Measurements from ENCODE around the gene KCTD15.

KCTD15 gene

DNA sequence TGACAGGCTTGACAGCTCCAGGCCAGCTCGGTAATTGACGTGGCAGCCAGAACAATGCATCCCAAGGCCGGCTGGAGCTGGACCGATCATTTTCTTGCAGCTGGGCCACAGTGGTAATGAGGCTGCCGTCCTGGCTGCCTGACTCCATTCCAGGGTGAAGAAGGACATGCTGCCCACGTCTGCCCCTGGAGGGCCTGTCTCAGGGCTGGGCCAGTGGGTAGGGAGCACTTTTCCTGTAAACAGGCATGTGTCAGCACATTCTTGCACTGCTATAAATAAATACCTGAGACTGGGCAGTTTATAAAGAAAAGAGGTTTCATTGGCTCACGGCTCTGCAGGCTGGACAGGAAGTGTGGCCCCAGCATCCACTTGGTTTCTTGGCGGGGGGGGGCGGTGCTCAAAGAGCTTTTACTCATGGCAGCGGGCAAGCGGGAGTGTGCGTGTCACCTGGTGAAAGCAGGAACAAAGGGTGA, 38.1 kb upstream of the KCTD15 start:
- TF ChIP-seq, protein P1, sequence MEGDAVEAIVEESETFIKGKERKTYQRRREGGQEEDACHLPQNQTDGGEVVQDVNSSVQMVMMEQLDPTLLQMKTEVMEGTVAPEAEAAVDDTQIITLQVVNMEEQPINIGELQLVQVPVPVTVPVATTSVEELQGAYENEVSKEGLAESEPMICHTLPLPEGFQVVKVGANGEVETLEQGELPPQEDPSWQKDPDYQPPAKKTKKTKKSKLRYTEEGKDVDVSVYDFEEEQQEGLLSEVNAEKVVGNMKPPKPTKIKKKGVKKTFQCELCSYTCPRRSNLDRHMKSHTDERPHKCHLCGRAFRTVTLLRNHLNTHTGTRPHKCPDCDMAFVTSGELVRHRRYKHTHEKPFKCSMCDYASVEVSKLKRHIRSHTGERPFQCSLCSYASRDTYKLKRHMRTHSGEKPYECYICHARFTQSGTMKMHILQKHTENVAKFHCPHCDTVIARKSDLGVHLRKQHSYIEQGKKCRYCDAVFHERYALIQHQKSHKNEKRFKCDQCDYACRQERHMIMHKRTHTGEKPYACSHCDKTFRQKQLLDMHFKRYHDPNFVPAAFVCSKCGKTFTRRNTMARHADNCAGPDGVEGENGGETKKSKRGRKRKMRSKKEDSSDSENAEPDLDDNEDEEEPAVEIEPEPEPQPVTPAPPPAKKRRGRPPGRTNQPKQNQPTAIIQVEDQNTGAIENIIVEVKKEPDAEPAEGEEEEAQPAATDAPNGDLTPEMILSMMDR (conservative IDR thresholded peaks at IDR 0.05; ENCODE audit: low read length), result no peak
- no peak for DNase-seq (ENCODE audit: low read depth)
- H3K4me3 ChIP-seq (ENCODE audit: low read length), result no peak overlapping the region

DNA sequence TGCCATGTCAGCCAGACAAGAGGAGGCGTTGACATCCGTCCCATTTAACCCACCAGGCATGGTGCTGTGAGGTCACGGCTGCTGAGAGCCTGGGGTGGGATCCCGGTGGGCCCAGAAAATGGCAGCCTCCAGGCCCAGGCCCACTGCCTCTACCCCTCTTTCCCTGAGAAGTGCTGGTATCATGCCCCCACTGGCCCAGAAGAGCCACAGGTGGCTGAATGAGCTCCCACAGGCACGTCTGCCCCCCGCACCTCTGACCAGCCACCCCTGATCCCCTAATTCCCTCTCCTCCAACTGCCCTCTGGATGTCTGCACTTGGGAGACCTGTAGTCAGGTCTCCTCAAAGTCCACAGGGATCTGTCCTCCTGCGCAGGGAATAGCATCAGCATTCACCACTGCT, 37.3 kb upstream of the KCTD15 start:
- H3K4me3 ChIP-seq (ENCODE audit: low read length), result no peak overlapping the region
- TF ChIP-seq, protein P1 (conservative IDR thresholded peaks at IDR 0.05; ENCODE audit: low read length), result no peak
- DNase-seq (ENCODE audit: low read depth), result no peak

DNA sequence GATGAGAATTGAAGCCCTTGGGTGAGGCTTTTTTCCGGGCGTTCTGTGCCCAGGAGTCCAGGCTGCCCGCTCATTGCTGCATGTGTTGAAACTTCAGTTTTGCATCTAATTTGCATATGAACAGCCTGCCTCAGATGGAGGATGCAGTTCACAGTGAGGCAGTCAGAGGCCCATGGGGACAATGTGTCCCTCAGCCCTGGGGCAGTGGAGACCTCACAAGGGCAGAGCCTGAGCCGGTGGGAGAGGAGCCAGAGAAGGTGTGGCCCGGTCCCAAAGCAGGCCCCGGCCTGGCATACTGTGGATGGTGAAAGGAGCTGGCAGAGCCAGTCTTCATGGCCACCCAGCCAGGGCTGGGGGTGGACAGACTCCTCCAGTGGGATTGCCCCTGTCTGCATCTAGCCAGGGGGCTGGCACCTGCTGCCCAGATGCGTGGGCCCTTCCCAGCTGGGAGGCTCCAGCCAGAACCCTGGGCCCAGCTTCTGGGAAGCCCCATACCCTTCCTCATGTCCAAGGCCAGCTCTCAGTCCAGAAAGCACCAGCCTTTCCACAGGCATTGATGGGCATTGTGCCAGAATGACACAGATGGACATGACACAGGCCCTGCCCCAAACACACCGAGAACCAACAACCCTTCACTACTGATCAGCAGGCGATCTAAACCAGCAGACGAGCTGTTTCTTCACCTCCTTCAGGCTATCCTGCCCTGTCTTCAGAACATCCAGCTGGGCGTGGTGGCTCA, 32.9 kb upstream of the KCTD15 start:
- no peak for DNase-seq (ENCODE audit: low read depth)
- TF ChIP-seq, protein P1 (conservative IDR thresholded peaks at IDR 0.05; ENCODE audit: low read length), result no peak
- H3K4me3 ChIP-seq (ENCODE audit: low read length), result no peak overlapping the region

DNA sequence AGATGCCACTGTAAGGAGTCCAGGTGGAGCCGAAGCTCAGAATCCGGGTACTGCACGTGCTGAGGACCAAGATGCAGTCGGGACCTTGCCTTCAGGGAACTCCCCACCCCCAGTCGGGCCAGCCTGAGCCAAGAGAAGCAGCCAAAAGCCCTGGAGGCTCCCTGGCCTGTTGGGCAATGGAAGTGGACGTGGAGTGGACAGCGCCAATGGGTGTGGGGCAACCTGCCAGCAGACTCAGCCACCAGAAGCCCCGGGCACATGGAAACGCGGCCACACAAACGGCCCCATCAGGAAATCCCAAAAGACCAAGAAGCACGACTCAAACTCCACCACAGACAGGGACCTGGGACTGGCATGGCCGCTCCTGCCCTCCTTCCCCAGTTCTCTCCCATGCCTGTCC, 30.0 kb upstream of the KCTD15 start:
- DNase-seq (ENCODE audit: low read depth), result no peak

DNA sequence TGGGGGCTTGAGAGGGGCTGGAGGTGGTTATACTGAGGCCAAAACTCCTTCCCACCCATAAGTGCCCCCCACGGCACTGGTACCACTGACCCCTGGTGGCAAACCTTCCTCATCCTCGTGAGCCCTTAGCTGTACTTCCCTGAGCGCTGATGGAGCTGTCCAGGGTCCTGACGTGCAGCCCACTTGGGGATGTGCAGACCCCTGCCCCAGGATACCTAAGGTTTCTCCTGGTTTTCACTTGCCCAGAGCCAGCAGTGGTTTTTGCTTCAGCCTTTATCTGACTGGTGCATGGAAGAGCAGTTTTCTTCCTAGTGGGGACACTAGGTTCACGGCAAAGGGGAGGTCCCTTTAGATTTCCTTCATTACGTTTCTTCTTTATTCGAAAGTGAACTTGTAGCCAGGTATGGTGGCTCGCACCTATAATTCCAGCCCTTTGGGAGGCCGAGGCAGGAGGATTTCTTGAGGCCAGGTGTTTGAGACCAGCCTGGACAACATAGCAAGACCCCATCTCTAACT, 28.7 kb upstream of the KCTD15 start:
- TF ChIP-seq, protein P1 (conservative IDR thresholded peaks at IDR 0.05; ENCODE audit: low read length), result peak; percentile 31
- DNase-seq (ENCODE audit: low read depth), result no peak
- no peak overlapping the region for H3K4me3 ChIP-seq (ENCODE audit: low read length)

More for the DNA sequence above, 30.0 kb upstream of the KCTD15 start:
- TF ChIP-seq, protein P1 (conservative IDR thresholded peaks at IDR 0.05; ENCODE audit: low read length), result no peak
- H3K4me3 ChIP-seq (ENCODE audit: low read length), result no peak overlapping the region

DNA sequence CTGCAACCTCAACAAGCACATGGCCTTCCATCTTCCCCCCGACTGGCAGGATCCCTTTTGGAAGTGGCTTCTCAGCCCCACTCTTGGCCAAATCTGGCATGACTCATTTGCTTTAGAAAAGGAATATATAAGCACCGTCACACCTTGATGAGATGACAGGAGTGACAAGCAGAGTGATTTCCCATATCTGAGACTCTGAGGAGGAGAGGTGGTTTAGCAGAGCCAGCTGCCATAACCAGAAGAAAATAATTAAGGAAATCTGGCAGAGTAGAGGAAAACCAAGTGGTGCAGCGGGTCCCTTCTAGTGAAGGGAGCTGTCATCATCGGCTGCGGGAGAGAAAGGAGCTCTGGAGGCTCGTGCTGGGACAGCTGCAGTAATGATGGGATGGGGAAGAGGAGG, 27.5 kb upstream of the KCTD15 start:
- no peak for DNase-seq (ENCODE audit: low read depth)
- TF ChIP-seq, protein P1 (conservative IDR thresholded peaks at IDR 0.05; ENCODE audit: low read length), result no peak
- H3K4me3 ChIP-seq (ENCODE audit: low read length), result no peak overlapping the region

DNA sequence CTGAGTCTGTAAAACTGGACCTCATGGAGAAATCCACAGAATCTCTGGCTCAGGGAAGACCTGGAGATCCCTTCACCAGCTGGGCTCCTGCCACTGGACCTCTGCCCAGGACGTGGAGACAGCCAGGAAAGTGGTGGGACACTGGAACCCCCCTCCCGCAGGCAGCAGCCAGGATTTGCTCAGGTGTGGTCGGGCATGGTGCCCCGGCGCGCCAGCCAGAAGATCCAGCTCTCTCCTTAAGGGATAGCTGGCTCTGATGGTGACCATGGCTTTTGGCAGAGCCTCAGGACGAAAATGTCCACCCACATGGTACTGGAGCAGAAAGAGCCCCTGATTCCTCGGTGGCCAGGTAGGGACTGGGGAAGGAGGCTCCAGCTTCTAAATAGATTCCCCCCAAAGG, 26.6 kb upstream of the KCTD15 start:
- no peak overlapping the region for H3K4me3 ChIP-seq (ENCODE audit: low read length)
- TF ChIP-seq, protein P1 (conservative IDR thresholded peaks at IDR 0.05; ENCODE audit: low read length), result no peak
- no peak for DNase-seq (ENCODE audit: low read depth)
